ENCODE results near the gene TMEM117.

Gene TMEM117

GRCh38 chr12:43964033-43964432 lies 128.2 kb downstream of the TMEM117 start:
- no peak for DNase-seq (ENCODE audit: low spot score)

GRCh38 chr12:43964961-43965360 lies 129.1 kb downstream of the TMEM117 start:
- peak; percentile 12 for DNase-seq (ENCODE audit: low spot score)

DNA sequence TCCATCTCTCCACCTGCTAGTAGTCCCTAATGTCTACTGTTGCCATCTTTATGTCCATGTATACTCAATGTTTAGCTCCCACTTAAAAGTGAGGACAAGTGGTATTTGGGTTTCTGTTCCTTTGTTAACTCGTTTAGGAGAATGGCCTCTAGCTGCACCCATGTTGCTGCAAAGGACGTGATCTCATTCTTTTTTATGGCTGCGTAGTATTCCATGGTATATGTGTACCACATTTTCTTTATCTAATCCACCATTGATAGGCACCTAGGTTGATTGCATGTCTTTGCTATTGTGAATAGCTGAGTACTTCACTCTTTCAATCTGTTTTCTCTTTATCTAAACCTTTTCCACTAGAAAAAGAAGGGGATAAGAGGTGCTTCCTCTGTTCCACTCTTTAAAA lies 130.0 kb downstream of the TMEM117 start:
- no peak for DNase-seq (ENCODE audit: low spot score)

DNA sequence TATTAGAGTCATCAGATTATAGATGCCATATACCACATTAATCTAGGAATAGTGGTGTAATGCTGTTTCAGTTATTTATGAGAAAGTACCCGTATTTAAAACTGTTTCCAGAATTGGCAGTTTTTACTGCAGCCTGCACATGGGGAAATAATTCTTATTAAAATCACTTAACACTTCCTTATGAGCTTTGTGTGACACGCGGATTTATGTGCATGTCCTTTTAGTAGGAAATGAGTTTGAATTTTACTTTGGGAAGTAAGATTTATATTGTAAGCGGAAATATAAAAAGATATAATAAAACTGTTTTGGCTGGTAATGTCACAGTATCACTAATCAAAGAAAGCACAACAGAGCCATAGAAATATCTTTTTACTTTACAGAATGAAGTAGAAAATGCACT lies 132.9 kb downstream of the TMEM117 start:
- no peak for DNase-seq (ENCODE audit: low spot score)

- no peak for DNase-seq (ENCODE audit: low spot score)
Measured at GRCh38 chr12:43969882-43970281, 134.0 kb downstream of the TMEM117 start.

- DNase-seq (ENCODE audit: low spot score) = no peak
Measured at GRCh38 chr12:43973385-43973784, 137.5 kb downstream of the TMEM117 start.

- DNase-seq (ENCODE audit: low spot score) = no peak
Measured at GRCh38 chr12:43973993-43974392, 138.1 kb downstream of the TMEM117 start.

DNA sequence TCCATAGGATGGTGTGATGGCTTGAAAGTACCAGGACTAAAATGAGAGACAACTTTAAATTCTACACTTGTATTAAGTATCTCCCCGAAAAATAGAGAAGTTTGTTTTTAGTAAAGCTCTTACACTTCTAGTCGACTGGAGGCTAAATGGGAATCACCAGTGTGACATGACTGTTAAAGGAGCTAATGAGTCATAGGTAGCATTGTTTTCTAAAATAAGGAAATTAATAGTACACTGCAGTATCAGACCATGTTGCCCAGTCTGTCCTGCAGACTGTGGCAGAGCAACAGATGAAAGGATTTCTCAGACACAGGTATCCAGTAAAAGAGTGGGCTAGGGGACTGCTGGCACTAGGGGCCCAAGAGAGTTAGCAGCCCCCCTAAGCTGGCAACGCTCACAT lies 140.1 kb downstream of the TMEM117 start:
- DNase-seq (ENCODE audit: low spot score) = no peak

DNA sequence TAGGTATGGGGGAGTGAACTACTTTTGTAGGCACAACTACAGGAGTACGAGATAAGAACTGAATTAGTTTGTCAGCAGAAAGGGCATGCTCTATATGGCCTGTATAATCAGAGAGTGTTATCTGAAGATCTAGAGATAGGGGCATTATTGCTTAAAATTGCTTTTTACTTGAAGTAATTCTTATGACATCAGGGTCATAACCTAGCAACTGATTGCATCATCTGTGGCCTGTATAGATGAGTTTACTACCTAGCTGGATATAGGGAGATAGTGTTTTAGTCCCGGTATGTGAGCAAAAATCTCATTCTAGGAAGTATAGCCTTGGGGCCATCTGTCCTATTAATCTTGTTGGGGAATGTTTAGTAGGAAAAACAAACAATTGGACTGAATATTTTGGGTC lies 142.7 kb downstream of the TMEM117 start:
- DNase-seq (ENCODE audit: low spot score) = no peak

DNA sequence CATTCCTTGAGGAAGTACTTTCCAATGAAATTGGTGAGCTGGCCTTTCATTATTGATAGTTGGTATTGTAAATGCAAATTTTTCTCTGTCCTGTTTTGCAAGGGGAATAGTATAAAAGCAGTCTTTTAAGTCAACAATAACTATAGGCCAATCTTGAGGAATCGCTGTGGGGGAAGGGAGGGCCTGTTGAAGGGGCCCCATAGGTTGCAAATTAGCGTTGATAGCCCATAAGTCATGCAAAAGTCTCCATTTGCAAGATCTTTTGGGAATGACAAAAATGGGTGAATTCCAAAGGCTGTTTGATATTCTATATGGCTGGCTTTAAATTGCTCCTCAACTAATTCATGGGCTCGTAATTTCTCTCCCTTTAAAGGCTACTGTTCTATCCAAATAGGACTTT lies 143.6 kb downstream of the TMEM117 start:
- DNase-seq (ENCODE audit: low spot score) = no peak

GRCh38 chr12:43980627-43981191 lies 144.8 kb downstream of the TMEM117 start:
- DNase-seq (ENCODE audit: low spot score) = no peak

- DNase-seq (ENCODE audit: low spot score) = no peak
Measured at GRCh38 chr12:43981726-43982125, 145.8 kb downstream of the TMEM117 start.

DNA sequence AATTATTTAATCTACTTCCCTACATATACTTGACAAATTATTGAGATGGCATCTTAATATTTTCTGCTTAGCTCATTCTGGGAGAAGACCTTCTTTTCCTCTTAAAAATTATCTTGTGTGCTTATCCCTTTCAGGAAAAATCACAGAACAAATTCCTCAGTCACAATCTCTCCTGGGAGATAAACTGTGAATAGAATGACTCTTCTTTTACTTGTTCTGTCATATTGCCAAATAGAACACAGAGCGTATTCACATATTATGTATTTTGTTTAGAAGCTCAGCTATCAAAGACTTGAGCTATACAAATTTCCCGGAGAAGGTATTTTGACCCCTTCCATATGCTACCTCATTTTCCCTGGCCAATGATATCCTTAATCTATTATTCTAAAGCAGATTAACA lies 146.7 kb downstream of the TMEM117 start:
- no peak for DNase-seq (ENCODE audit: low spot score)

- no peak for DNase-seq (ENCODE audit: low spot score)
Measured at GRCh38 chr12:43988838-43989560, 153.1 kb downstream of the TMEM117 start.

DNA sequence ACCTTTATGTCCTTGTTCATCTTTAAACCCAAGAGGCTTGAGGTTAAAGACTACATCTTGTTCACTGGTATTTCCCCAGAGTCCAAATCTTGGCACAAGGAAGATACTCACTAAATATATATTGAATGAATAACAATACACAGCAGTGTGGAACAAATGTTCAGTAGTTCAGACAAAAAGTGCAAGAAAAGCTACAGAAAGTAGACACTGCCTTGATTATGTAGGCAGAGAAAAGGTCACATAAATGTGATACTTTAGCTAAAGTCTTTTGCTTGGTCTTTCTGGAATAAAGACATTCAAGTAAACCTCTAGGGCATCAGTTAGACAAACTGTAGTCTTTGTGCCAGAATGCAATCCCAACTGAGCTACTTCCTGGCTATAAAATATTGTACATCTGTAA lies 157.0 kb downstream of the TMEM117 start:
- no peak for DNase-seq (ENCODE audit: low spot score)

- DNase-seq (ENCODE audit: low spot score) = no peak
Measured at GRCh38 chr12:44000309-44000952, 164.6 kb downstream of the TMEM117 start.

- no peak for DNase-seq (ENCODE audit: low spot score)
Measured at GRCh38 chr12:44002607-44003006, 166.7 kb downstream of the TMEM117 start.

DNA sequence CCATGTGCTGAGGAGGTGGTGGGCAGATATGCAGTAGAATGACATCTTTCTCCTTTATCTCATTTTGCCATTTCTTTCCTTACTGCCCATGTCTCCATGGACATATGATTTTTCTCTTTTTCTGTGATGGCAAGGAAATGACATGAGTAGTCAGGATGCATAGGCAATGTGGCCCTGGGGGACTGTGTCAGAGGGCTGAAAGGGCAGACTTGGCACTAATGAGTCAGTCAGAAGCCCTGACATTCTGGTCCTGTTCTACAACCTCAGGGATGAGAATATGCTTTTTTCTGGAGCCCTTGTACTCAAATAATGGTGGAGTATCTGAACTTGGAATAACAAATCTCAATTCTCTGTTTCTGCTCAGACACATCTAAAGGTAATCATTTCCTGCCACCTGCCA lies 167.8 kb downstream of the TMEM117 start:
- DNase-seq (ENCODE audit: low spot score) = no peak

DNA sequence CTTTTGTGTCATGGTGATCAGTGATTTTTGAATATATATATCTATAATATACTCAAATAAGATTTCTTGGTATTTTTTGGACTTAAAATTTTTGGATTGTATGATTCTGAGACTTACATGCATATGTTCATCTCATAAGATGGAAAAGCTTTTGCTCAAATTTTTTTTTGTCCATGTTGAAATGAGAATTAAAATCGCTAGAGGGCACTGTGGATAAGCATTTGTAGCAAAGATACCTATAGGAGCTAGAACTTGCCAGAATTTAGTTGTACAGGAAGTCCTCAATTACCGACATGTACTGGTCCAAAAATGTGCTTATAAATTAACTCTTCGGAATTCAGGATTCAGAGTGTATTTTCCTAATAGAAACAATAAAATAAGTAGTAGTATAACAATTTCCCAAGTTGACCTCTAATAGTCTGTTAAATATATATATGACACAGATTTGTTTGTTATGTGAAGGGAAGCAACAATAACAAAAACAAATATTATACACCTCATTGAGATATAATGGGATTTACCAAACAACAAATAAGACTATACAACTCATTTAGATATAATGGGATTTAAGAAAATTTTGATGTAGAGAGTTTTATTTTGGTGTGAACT lies 179.6 kb downstream of the TMEM117 start:
- DNase-seq (ENCODE audit: low spot score) = peak; percentile 34

DNA sequence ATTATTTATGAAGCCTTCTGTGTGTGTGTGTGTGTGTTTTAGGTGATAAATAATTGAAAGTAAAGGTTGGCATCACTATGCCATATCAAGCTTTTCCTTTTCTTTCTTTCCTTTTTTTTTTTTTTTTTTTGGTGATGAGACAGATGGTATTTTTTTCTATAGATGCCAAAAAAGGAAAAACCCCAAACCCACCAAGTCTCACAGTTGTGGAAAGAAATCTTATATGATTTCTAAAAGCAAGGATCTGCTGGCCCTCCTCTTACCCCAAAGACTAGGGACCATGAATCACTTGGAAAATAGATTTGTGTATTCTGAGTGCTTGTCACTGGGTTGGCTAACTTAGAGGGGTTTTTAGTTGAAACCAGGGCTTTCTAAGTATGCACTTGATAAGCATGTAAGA lies 181.3 kb downstream of the TMEM117 start:
- DNase-seq (ENCODE audit: low spot score) = no peak

GRCh38 chr12:44019118-44019517 lies 183.2 kb downstream of the TMEM117 start:
- DNase-seq (ENCODE audit: low spot score) = no peak

DNA sequence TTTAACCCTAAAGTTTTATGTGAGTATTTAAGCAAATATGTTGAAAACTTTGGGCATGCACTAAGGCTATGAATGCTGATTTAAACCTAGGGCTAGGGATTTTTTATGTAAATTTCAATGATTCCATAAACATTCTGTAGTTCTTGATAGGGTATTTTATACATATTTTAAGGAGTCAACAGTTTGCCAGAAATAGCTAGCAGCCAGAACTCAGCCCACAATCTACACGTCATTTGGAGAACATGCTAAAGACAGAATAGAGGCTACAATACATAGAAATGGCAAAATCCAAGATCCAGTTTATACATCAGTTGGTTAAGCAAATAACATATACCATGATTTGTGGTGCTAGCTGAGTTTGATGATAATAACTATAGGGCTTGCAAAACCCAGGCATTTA lies 184.7 kb downstream of the TMEM117 start:
- DNase-seq (ENCODE audit: low spot score) = no peak

- DNase-seq (ENCODE audit: low spot score) = no peak
Measured at GRCh38 chr12:44021471-44021971, 185.6 kb downstream of the TMEM117 start.
